Epithelial cell of esophagus (primary cell): ENCODE measurements around the gene ITGB2.

Experiments
- DNase-seq: peaks from one replicate; pipeline ENCODE4 v3.0.0; 2010; ENCODE audit warnings: low read depth
- H3K4me3 ChIP-seq: 2 replicates; pipeline ENCODE4 v1.5.1; 2011; ENCODE audit warnings: mild to moderate bottlenecking, low read length, control low read depth
- CTCF ChIP-seq: IDR thresholded peaks from 2 replicates; pipeline ENCODE4 v1.5.1; 2011; ENCODE audit warnings: low read depth, mild to moderate bottlenecking, low read length, control low read depth, inconsistent platforms; ENCODE audit not compliant: insufficient read depth; ENCODE audit errors: missing control alignments

ITGB2 gene

GRCh38 chr21:44887126-44887806 lies 33.4 kb downstream of the ITGB2 start:
- TF ChIP-seq CTCF, result no peak
- H3K4me3 ChIP-seq, result no peak overlapping the region
- DNase-seq, result no peak

- H3K4me3 ChIP-seq, result no peak overlapping the region
- DNase-seq, result no peak
- no peak for TF ChIP-seq CTCF
Observed at GRCh38 chr21:44886113-44887075, 34.3 kb downstream of the ITGB2 start.

- TF ChIP-seq CTCF, result no peak
- no peak for DNase-seq
Observed at GRCh38 chr21:44885615-44886014, 35.1 kb downstream of the ITGB2 start.

GRCh38 chr21:44884097-44884496 lies 36.6 kb downstream of the ITGB2 start:
- H3K4me3 ChIP-seq, result no peak overlapping the region
- TF ChIP-seq CTCF, result no peak
- DNase-seq, result no peak

More at GRCh38 chr21:44885615-44886014, 35.1 kb downstream of the ITGB2 start:
- H3K4me3 ChIP-seq, result no peak overlapping the region

- no peak for TF ChIP-seq CTCF
- DNase-seq, result no peak
- H3K4me3 ChIP-seq, result no peak overlapping the region
Observed at GRCh38 chr21:44883250-44883649, 37.4 kb downstream of the ITGB2 start.

GRCh38 chr21:44881198-44881872 lies 39.4 kb downstream of the ITGB2 start:
- no peak for TF ChIP-seq CTCF
- no peak overlapping the region for H3K4me3 ChIP-seq
- DNase-seq, result peak; percentile 29
